Measurements from ENCODE around the gene SPIRE1. TPM values are rescaled to one million over a fixed set of nuclear protein-coding genes. Genes with fewer than 3 reads are reported as not detected.
"Not testable (repeated sequence)": the region's sequence is repeated elsewhere in the genome, so short reads cannot be mapped to it uniquely, and the experiment has no call there.

The SPIRE1 gene
- total RNA-seq, 1 experiment from 2014 or later = 2.5 TPM

- Histone ChIP-seq H3K27me3 (ENCODE audit: low read length) (no peaks in the 10 kb centered on the region), H3K9me3 (ENCODE audit: low read length) (no peaks in the 10 kb centered on the region), H3K4me3 (ENCODE audit: low read length) (no peak overlapping the region), H3K4me1 (ENCODE audit: low read length) (no peaks in the 10 kb centered on the region), H3K4me2 (ENCODE audit: low read depth, low read length, poor library complexity, severe bottlenecking) (no peak overlapping the region), H2AFZ (ENCODE audit: low read length) (no peak overlapping the region), H3K79me2 (ENCODE audit: low read length) (no peaks in the 10 kb centered on the region), H3K9ac (ENCODE audit: low read length) (no peak overlapping the region), H3K9me2 (replicated peaks; ENCODE audit: insufficient read depth, low read length) (no peaks in the 10 kb centered on the region), H3K27ac (ENCODE audit: low read length) (no peak overlapping the region), H4K20me1 (ENCODE audit: insufficient read depth, low read depth, low read length) (no peaks in the 10 kb centered on the region), H3K36me3 (ENCODE audit: insufficient read depth, low read length) (no peaks in the 10 kb centered on the region)
- DNase-seq = no peak
These were observed 90.1 kb downstream of the SPIRE1 start for GRCh38 chr18:12567849-12568248.

GRCh38 chr18:12564861-12565260 lies 93.0 kb downstream of the SPIRE1 start:
- Histone ChIP-seq H3K36me3 (ENCODE audit: insufficient read depth, low read length) (no peaks in the 10 kb centered on the region), H3K4me1 (ENCODE audit: low read length) (no peaks in the 10 kb centered on the region), H3K4me3 (ENCODE audit: low read length) (no peak overlapping the region), H3K27me3 (ENCODE audit: low read length) (no peaks in the 10 kb centered on the region), H3K9me3 (ENCODE audit: low read length) (no peaks in the 10 kb centered on the region), H2AFZ (ENCODE audit: low read length) (no peak overlapping the region), H3K4me2 (ENCODE audit: low read depth, low read length, poor library complexity, severe bottlenecking) (no peak overlapping the region), H3K79me2 (ENCODE audit: low read length) (no peaks in the 10 kb centered on the region), H3K27ac (ENCODE audit: low read length) (no peak overlapping the region), H4K20me1 (ENCODE audit: insufficient read depth, low read depth, low read length) (no peaks in the 10 kb centered on the region), H3K9me2 (replicated peaks; ENCODE audit: insufficient read depth, low read length) (no peaks in the 10 kb centered on the region), H3K9ac (ENCODE audit: low read length) (no peak overlapping the region)
- DNase-seq = no peak

- Histone ChIP-seq H3K27me3 (ENCODE audit: low read length) (no peaks in the 10 kb centered on the region), H4K20me1 (ENCODE audit: insufficient read depth, low read depth, low read length) (no peaks in the 10 kb centered on the region), H3K9ac (ENCODE audit: low read length) (no peak overlapping the region), H3K36me3 (ENCODE audit: insufficient read depth, low read length) (no peaks in the 10 kb centered on the region), H3K9me3 (ENCODE audit: low read length) (no peaks in the 10 kb centered on the region), H3K27ac (ENCODE audit: low read length) (no peak overlapping the region), H3K4me3 (ENCODE audit: low read length) (no peak overlapping the region), H3K4me1 (ENCODE audit: low read length) (no peaks in the 10 kb centered on the region), H3K4me2 (ENCODE audit: low read depth, low read length, poor library complexity, severe bottlenecking) (no peak overlapping the region), H3K79me2 (ENCODE audit: low read length) (no peaks in the 10 kb centered on the region), H2AFZ (ENCODE audit: low read length) (no peak overlapping the region), H3K9me2 (replicated peaks; ENCODE audit: insufficient read depth, low read length) (no peaks in the 10 kb centered on the region)
- DNase-seq = no peak
These were observed 93.5 kb downstream of the SPIRE1 start for GRCh38 chr18:12564378-12564777.

GRCh38 chr18:12560600-12560999 lies 97.3 kb downstream of the SPIRE1 start:
- not testable (repeated sequence) for H3K36me3 ChIP-seq (ENCODE audit: insufficient read depth, low read length); H3K79me2 ChIP-seq (ENCODE audit: low read length); H4K20me1 ChIP-seq (ENCODE audit: insufficient read depth, low read depth, low read length); DNase-seq; H3K9ac ChIP-seq (ENCODE audit: low read length); H3K4me2 ChIP-seq (ENCODE audit: low read depth, low read length, poor library complexity, severe bottlenecking); H3K9me2 ChIP-seq (replicated peaks; ENCODE audit: insufficient read depth, low read length); H3K4me3 ChIP-seq (ENCODE audit: low read length); H3K27ac ChIP-seq (ENCODE audit: low read length); H3K4me1 ChIP-seq (ENCODE audit: low read length); H3K27me3 ChIP-seq (ENCODE audit: low read length); H3K9me3 ChIP-seq (ENCODE audit: low read length); H2AFZ ChIP-seq (ENCODE audit: low read length)

- no peak for DNase-seq
These were observed 98.6 kb downstream of the SPIRE1 start for GRCh38 chr18:12559319-12559718.

GRCh38 chr18:12556946-12557806 lies 100.7 kb downstream of the SPIRE1 start:
- H3K9ac ChIP-seq (ENCODE audit: low read length) = no peak overlapping the region
- H3K4me1 ChIP-seq (ENCODE audit: low read length) = no peaks in the 10 kb centered on the region
- H2AFZ ChIP-seq (ENCODE audit: low read length) = no peak overlapping the region
- no peaks in the 10 kb centered on the region for H3K36me3 ChIP-seq (ENCODE audit: insufficient read depth, low read length)
- H3K4me3 ChIP-seq (ENCODE audit: low read length) = no peak overlapping the region
- H3K9me3 ChIP-seq (ENCODE audit: low read length) = no peaks in the 10 kb centered on the region
- H3K79me2 ChIP-seq (ENCODE audit: low read length) = no peaks in the 10 kb centered on the region
- H3K27me3 ChIP-seq (ENCODE audit: low read length) = no peaks in the 10 kb centered on the region
- H4K20me1 ChIP-seq (ENCODE audit: insufficient read depth, low read depth, low read length) = no peaks in the 10 kb centered on the region
- no peak overlapping the region for H3K27ac ChIP-seq (ENCODE audit: low read length)
- no peaks in the 10 kb centered on the region for H3K9me2 ChIP-seq (replicated peaks; ENCODE audit: insufficient read depth, low read length)
- no peak for DNase-seq
- H3K4me2 ChIP-seq (ENCODE audit: low read depth, low read length, poor library complexity, severe bottlenecking) = no peak overlapping the region

More at GRCh38 chr18:12559319-12559718, 98.6 kb downstream of the SPIRE1 start:
- H3K27ac ChIP-seq (ENCODE audit: low read length) = no peak overlapping the region
- no peaks in the 10 kb centered on the region for H3K79me2 ChIP-seq (ENCODE audit: low read length)
- no peaks in the 10 kb centered on the region for H3K36me3 ChIP-seq (ENCODE audit: insufficient read depth, low read length)
- no peak overlapping the region for H3K9ac ChIP-seq (ENCODE audit: low read length)
- no peaks in the 10 kb centered on the region for H3K9me2 ChIP-seq (replicated peaks; ENCODE audit: insufficient read depth, low read length)
- H3K9me3 ChIP-seq (ENCODE audit: low read length) = no peaks in the 10 kb centered on the region
- no peak overlapping the region for H2AFZ ChIP-seq (ENCODE audit: low read length)
- H3K4me2 ChIP-seq (ENCODE audit: low read depth, low read length, poor library complexity, severe bottlenecking) = no peak overlapping the region
- H4K20me1 ChIP-seq (ENCODE audit: insufficient read depth, low read depth, low read length) = no peaks in the 10 kb centered on the region
- no peaks in the 10 kb centered on the region for H3K27me3 ChIP-seq (ENCODE audit: low read length)
- H3K4me1 ChIP-seq (ENCODE audit: low read length) = no peaks in the 10 kb centered on the region
- H3K4me3 ChIP-seq (ENCODE audit: low read length) = no peak overlapping the region

- no peak overlapping the region for H3K4me2 ChIP-seq (ENCODE audit: low read depth, low read length, poor library complexity, severe bottlenecking)
- no peaks in the 10 kb centered on the region for H3K9me2 ChIP-seq (replicated peaks; ENCODE audit: insufficient read depth, low read length)
- H3K9ac ChIP-seq (ENCODE audit: low read length) = no peak overlapping the region
- H3K27me3 ChIP-seq (ENCODE audit: low read length) = no peaks in the 10 kb centered on the region
- DNase-seq = no peak
- no peaks in the 10 kb centered on the region for H4K20me1 ChIP-seq (ENCODE audit: insufficient read depth, low read depth, low read length)
- no peak overlapping the region for H2AFZ ChIP-seq (ENCODE audit: low read length)
- no peak overlapping the region for H3K27ac ChIP-seq (ENCODE audit: low read length)
- no peaks in the 10 kb centered on the region for H3K79me2 ChIP-seq (ENCODE audit: low read length)
- no peaks in the 10 kb centered on the region for H3K36me3 ChIP-seq (ENCODE audit: insufficient read depth, low read length)
- no peaks in the 10 kb centered on the region for H3K9me3 ChIP-seq (ENCODE audit: low read length)
- H3K4me1 ChIP-seq (ENCODE audit: low read length) = no peaks in the 10 kb centered on the region
- H3K4me3 ChIP-seq (ENCODE audit: low read length) = no peak overlapping the region
These were observed 103.0 kb downstream of the SPIRE1 start for GRCh38 chr18:12554796-12555388.

- H3K4me1 ChIP-seq (ENCODE audit: low read length) = no peaks in the 10 kb centered on the region
- H3K27ac ChIP-seq (ENCODE audit: low read length) = no peak overlapping the region
- H3K27me3 ChIP-seq (ENCODE audit: low read length) = no peaks in the 10 kb centered on the region
- no peak overlapping the region for H3K4me3 ChIP-seq (ENCODE audit: low read length)
- DNase-seq = no peak
- H3K9me2 ChIP-seq (replicated peaks; ENCODE audit: insufficient read depth, low read length) = no peaks in the 10 kb centered on the region
- H3K9ac ChIP-seq (ENCODE audit: low read length) = no peak overlapping the region
- no peak overlapping the region for H3K4me2 ChIP-seq (ENCODE audit: low read depth, low read length, poor library complexity, severe bottlenecking)
- H3K36me3 ChIP-seq (ENCODE audit: insufficient read depth, low read length) = no peaks in the 10 kb centered on the region
- H3K9me3 ChIP-seq (ENCODE audit: low read length) = no peaks in the 10 kb centered on the region
- no peak overlapping the region for H2AFZ ChIP-seq (ENCODE audit: low read length)
- H3K79me2 ChIP-seq (ENCODE audit: low read length) = no peaks in the 10 kb centered on the region
- H4K20me1 ChIP-seq (ENCODE audit: insufficient read depth, low read depth, low read length) = no peaks in the 10 kb centered on the region
These were observed 105.0 kb downstream of the SPIRE1 start for GRCh38 chr18:12552879-12553242.
